Activated naive CD4-positive, alpha-beta T cell treated with Interleukin-2 at 50 U/mL for 16 hours (primary cell): ENCODE measurements around the gene PAN3.
A peak's percentile ranks its signal among the peaks of the same experiment; 100 is the strongest.
"Not testable (repeated sequence)": the region's sequence is repeated elsewhere in the genome, so short reads cannot be mapped to it uniquely, and the experiment has no call there.

ENCODE experiments used
- DNase-seq: peaks from one replicate; pipeline ENCODE4 v3.0.0-alpha.2; 2020

Gene PAN3

GRCh38 chr13:28138756-28139470 lies 568 bp downstream of the PAN3 start:
- DNase-seq, result peak; percentile 89

DNA sequence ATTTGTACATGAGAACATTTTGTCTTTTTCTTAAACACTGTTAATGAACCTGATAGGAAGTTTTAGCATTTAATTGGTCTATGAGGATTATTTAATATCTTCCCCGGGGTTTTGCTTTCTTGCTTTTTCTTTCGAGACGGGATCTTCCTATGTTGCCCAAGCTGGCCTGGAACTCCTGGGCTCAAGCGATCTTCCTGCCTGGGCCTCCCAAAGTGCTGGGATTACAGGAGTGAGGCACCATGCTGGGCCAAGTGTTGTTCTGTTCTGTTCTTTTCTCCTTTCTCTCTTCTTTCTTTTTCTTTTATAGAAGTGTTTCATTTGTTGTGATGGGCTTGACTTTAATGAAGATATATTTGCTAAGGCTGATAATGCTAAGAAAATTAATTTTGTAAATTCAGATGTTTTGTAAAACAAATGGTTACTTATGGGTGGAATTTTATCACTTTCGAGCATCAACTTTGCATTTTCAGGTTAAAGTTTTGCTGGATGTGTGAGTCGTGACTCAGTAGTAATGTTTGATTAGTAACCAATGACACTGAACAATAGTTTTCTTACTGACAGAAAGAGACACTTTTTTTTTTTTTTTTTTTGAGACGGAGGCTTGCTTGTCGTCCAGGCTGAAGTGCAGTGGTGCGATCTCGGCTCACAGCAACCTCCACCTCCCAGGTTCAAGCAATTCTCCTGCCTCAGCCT lies 2.2 kb downstream of the PAN3 start:
- DNase-seq, result no peak

DNA sequence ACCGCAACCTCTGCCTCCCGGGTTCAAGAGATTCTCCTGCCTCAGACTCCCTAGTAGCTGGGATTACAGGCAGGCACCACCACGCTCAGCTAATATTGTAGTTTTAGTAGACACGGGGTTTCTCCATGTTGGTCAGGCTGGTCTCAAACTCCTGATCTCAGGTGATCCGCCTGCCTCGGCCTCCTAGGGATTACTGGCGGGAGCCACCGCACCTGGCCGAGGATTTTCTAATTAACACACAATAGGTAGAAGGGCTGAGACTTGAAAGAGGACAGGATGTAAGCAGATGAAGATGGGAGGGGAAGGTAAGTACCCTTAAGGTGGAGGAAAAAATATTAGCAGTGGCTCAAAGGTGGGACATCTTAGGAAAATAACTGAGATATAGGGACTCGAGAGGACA lies 3.2 kb downstream of the PAN3 start:
- not testable (repeated sequence) for DNase-seq

DNA sequence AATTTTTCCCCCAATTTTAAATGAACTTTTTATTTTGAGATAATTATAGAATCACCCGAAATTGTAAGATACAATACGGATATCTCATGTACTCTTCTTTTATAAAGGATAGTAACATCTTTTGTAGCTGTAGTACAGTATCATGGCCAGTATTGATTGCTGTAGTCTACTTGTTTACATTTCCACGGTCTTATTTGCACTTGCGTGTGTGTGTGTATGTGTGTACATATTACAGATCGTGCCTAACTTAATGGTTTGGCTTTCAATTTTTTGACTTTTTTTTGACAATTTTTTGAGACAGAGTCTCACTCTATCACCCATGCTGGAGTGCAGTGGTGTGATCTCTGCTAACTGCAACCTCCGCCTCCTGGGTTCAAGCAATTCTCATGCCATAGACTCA lies 6.7 kb downstream of the PAN3 start:
- no peak for DNase-seq

DNA sequence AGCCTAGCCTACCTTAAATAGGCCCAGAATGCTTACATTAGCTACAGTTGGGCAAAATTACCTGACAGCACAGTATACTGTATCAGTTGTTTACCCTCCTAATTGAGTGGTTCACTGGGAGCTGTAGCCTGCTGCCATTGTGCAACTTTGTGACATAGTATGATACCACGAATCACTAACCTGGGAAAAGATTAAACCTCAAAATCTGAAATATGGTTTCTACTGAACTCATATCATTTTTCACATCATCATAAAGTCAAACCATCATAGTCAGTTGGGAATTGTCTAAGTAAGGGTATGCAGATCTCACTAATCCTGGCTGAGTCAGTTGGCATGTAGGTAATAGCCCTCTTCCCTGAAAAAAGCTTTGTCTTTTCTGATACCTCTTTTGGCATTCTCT lies 9.2 kb downstream of the PAN3 start:
- no peak for DNase-seq

DNA sequence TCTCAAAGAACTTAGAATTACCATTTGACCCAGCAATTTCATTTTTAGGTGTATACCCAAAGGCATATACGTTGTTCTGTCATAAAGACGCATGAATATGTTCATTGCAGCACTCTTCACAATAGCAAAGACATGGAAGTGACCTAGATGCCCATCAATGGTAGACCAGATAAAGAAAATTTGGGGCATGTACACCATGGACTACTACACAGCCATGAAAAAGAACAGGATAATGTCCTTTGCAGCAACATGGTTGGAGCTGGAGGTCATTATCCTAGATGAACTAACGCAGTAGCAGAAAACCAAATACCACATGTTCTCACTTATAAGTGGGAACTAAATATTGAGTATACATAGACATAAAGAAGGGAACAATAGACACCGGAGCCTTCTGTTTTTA lies 20.7 kb downstream of the PAN3 start:
- DNase-seq, result no peak

DNA sequence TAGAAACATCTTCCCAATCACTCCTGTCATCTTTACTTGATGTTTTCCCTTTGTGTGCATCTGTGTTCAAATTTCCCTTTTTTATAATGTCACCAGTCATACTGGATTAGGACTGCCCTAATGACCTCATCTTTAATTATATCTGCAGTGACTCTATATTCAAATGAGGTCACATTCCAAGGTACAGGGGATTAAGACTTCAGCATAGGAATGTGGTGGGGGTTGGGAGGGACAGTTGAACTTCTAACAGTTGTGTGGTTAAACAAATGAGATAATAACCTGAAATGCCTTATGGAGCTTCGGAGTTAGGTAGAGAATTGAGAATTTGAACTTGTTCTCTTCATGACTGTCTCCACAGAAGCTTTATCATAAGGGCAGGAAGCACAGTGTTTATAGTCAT lies 23.0 kb downstream of the PAN3 start:
- DNase-seq, result no peak

- DNase-seq, result no peak
Observed at GRCh38 chr13:28163587-28163986, 25.2 kb downstream of the PAN3 start.

GRCh38 chr13:28166257-28166656 lies 27.9 kb downstream of the PAN3 start:
- no peak for DNase-seq

GRCh38 chr13:28171266-28171665 lies 32.9 kb downstream of the PAN3 start:
- DNase-seq, result no peak

DNA sequence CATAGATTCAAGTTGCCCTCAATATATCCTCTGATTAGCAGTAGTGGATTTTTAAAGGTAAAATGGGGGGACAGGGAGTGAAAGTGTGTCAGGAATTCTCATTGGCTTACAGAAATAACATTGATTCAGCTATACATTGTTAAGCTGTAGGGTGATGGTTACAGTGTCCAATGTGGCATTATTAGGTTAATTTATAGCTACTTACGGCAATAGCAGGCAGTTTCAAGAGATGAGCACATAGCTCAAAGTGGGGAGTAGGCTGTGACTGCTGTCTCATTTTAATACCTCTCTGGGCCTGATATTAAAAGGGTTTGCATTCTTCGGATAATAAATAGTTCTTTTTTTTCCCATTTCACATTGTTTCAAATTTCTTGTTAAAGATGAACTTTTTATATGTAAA lies 34.6 kb downstream of the PAN3 start:
- DNase-seq, result no peak

GRCh38 chr13:28173793-28174192 lies 35.4 kb downstream of the PAN3 start:
- no peak for DNase-seq

- DNase-seq, result no peak
Observed at GRCh38 chr13:28177327-28177726, 39.0 kb downstream of the PAN3 start.

DNA sequence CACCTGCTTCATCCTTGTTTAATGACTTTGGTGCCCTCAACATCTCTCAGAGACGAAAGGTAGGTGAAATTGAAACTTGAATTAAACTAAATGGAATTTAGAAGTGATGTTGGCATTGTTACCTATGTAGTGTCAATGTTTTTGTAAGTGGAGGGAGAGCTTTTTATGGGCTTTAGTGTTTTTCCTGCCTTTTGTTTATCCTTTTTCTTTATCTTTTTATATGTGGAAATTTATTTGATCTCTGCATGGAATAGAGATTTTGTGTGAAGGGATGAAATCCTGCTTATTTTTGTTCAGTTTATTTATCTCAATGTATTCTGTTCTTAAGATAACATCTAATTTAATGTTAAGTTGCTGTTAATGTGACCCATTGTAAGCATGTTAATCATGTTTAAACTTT lies 39.5 kb downstream of the PAN3 start:
- DNase-seq, result no peak

DNA sequence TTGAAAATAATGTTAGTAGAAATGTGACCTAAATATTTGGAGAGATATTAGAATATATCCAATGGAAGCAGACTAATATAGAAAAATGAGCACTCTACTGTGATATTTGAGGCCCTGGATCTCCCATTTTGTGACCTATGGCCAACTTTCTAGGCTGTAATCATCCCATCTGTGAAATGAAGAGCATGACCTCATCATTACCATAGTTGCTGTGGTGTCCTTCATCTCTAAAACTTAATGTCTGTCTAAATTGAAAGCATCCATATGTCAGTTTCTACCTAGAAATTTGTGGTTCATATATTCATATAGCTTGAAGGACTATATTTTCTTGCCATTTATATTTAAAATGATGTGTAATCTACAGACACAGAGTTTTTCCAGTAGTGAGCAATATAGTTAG lies 41.6 kb downstream of the PAN3 start:
- DNase-seq, result no peak

GRCh38 chr13:28181413-28181812 lies 43.1 kb downstream of the PAN3 start:
- DNase-seq, result no peak

- no peak for DNase-seq
Observed at GRCh38 chr13:28185256-28185655, 46.9 kb downstream of the PAN3 start.

DNA sequence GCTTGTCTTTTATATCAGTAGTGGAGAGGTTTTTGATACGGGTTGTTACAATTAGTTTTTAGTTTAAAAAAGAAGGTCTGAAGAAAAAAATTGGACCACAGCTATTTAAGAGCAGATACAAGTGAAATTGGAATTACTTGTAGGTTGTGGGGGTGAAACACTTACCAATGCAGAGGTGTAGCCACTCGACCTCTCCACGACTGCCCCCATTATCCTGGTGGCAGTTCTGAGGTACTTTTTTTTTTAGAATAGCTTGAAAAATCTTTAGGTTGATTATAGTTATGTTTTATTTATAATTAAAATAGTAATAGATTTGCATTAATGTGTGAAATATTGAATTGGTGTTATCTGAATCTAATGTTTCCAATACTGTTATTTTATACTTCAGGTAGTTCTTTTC lies 60.7 kb downstream of the PAN3 start:
- DNase-seq, result no peak

DNA sequence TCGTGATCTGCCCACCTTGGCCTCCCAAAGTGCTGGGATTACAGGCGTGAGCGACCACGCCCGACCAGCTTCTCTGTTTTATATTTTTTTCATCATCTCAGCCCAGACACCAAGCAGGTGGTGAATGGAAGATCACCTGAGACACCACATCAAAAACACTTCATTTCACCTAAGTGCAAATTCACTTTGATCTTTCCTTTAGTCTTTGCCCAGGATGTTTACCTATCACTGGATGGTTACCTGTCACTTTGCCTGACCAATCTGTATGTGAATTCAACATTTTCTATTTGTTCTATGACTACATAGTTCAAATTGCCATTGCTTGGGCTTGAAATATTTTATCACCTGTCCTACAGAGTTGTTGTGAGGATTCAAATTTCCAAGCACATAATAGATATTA lies 65.7 kb downstream of the PAN3 start:
- DNase-seq, result no peak

DNA sequence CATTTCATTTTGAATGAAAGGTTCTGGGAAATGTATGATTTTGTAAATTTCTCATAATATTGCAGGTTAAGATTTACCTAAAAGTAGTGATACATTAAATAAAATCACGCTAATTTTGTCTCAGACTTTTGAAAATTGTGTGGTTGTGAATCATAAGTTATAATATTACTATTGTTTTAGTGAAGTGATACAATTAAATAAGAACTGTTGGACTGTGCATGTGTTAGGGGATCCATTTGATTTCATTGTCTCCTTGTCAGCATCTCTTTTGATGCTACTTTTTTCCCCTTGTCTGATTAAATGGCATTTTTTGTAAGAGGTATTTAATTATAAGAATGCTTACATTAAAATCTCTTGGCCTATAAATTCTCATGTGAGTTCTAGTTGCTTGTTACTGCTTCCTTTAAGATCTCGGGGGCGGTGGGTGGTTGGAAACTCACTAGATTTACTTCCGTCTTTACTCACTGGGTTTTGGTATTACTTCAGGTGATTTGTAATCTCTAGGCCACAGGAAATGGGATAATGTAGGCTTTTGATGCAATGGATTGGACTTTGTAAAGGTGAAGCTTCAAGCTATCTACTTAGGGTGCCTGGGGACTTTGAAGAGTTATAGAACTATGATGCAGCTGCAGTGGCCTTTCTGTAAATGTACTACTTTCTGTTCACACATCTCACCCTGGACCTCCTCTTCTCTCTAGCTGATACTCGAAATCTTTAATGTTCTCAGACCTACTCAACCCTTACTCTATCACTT lies 66.5 kb downstream of the PAN3 start:
- peak; percentile 43 for DNase-seq

DNA sequence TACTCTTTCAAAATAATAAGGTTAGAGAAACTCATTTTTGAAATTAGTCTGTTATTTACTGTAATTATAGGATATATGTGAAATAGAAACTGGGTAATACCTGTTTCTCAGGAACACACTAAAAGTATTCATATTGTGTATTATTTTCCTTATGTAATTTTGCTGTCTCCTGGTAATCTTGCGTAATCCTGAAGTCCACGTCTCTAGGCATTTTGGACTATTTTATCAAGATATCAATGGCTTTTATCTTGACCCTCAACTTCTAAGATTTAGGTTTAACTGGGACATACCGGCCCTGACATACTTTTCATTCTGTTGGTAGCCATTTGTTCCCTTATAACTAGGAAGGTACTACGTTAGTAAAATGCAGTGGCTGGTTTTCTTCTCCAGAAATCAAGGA lies 80.3 kb downstream of the PAN3 start:
- DNase-seq, result no peak

DNA sequence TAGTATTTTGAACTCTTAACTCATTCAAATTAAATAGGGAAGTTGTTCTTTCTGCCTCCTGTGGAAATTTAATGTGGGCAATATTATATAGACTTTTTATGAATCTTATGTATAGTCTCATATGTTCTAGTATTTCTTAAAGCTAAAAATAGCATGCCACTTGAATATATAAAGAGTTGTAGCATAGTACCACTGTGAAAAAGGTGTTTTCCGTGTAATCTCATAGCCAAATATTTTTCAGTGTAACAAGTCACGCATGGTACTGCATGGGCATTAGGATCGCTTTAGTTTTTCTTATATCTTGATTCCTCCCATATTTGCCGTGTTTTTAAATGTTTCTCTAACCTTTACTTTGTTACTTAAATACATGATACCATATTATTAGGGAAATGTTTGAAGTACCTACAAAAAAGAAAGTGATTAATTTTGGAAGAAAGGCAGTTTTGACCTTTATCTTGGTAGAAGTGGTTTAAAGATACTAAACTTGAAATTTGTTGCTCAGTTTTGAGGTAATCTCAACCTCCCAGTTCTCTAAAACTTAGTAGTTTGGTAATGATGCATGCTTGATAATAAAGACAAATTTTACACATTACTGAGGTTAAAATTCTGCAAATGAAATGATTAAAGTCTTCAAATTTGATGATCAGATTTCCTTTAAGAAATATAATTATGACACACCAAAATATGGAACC lies 81.2 kb downstream of the PAN3 start:
- no peak for DNase-seq

- no peak for DNase-seq
Observed at GRCh38 chr13:28220166-28220565, 81.8 kb downstream of the PAN3 start.
